H7 (cell line): ENCODE data around the gene GSS. TPM values are rescaled to one million over a fixed set of nuclear protein-coding genes. Genes with fewer than 3 reads are reported as not detected.

Experiments used
- DNase-seq: peaks from one replicate; pipeline ENCODE4 v3.0.0; 2012
- H3K27me3 ChIP-seq: 2 replicates; pipeline ENCODE4 v1.6.0; 2011; ENCODE audit warnings: mild to moderate bottlenecking, low read length; ENCODE audit not compliant: control insufficient read depth, insufficient read depth
- H3K36me3 ChIP-seq: replicated peaks from 2 replicates; pipeline ENCODE4 v1.5.1; 2011; ENCODE audit warnings: low read length; ENCODE audit not compliant: control insufficient read depth, insufficient read depth
- H3K4me3 ChIP-seq: 2 replicates; pipeline ENCODE4 v1.5.1; 2011; ENCODE audit warnings: low read depth, mild to moderate bottlenecking, control low read depth, low read length, moderate library complexity; ENCODE audit not compliant: insufficient read depth
- total RNA-seq: library from RNA; depleted of rRNA; stranded (reverse); fragments of >200 nt; shearing (Covaris generic); gene quantifications from 2 replicates; pipeline ENCODE4 v1.2.3, GENCODE V29; 2014; rRNA removed

GSS gene
- total RNA-seq: 72.2 and 75.2 TPM in 2 replicates

- H3K36me3 ChIP-seq: no peaks in the 10 kb centered on the region
- no peaks in the 10 kb centered on the region for H3K27me3 ChIP-seq
- peak within 1 kb of the TSS; percentile 77 for H3K4me3 ChIP-seq
- DNase-seq: peak; percentile 98
These were observed at the start of gene GSS, which contains the start of gene MYH7B for GRCh38 chr20:34955231-34956040. GSS (minus strand) TSS chr20:34955806; CDS start chr20:34951852, 3,954 bp downstream. MYH7B (plus strand) TSS chr20:34955868; CDS start chr20:34978006, 22,138 bp downstream.

GRCh38 chr20:35004749-35005462, 49.3 kb upstream of the GSS start:
- Histone ChIP-seq H3K4me3 (no peak overlapping the region), H3K36me3 (peaks cover 76% of the 10 kb centered on the region), H3K27me3 (no peaks in the 10 kb centered on the region)
- DNase-seq: peak; percentile 32

- peak; percentile 45 for DNase-seq
- H3K27me3 ChIP-seq: no peaks in the 10 kb centered on the region
- peaks cover 72% of the 10 kb centered on the region for H3K36me3 ChIP-seq
- H3K4me3 ChIP-seq: no peak overlapping the region
These were observed 48.6 kb upstream of the GSS start for GRCh38 chr20:35004051-35004725.

GRCh38 chr20:35003211-35004031, 47.8 kb upstream of the GSS start:
- Histone ChIP-seq H3K27me3 (no peaks in the 10 kb centered on the region), H3K36me3 (peaks cover 68% of the 10 kb centered on the region), H3K4me3 (no peak overlapping the region)
- peak; percentile 45 for DNase-seq

- H3K4me3 ChIP-seq: no peak overlapping the region
- H3K36me3 ChIP-seq: peaks cover 60% of the 10 kb centered on the region
- peak; percentile 51 for DNase-seq
- H3K27me3 ChIP-seq: no peaks in the 10 kb centered on the region
These were observed 47.0 kb upstream of the GSS start for GRCh38 chr20:35002426-35003210.

GRCh38 chr20:35001596-35002362, 46.2 kb upstream of the GSS start:
- Histone ChIP-seq H3K27me3 (no peaks in the 10 kb centered on the region), H3K36me3 (peaks cover 55% of the 10 kb centered on the region), H3K4me3 (no peak overlapping the region)
- DNase-seq: peak; percentile 88

- Histone ChIP-seq H3K36me3 (peaks cover 48% of the 10 kb centered on the region), H3K4me3 (no peak overlapping the region), H3K27me3 (no peaks in the 10 kb centered on the region)
- peak; percentile 45 for DNase-seq
These were observed 45.5 kb upstream of the GSS start for GRCh38 chr20:35000922-35001595.

- H3K36me3 ChIP-seq: peaks cover 47% of the 10 kb centered on the region
These were observed 44.8 kb upstream of the GSS start for GRCh38 chr20:35000311-35000921.

GRCh38 chr20:34999782-35000181, 44.2 kb upstream of the GSS start:
- Histone ChIP-seq H3K4me3 (no peak overlapping the region), H3K27me3 (no peaks in the 10 kb centered on the region), H3K36me3 (peaks cover 41% of the 10 kb centered on the region)
- DNase-seq: no peak

More at GRCh38 chr20:35000311-35000921, 44.8 kb upstream of the GSS start:
- DNase-seq: peak; percentile 44
- no peak overlapping the region for H3K4me3 ChIP-seq
- no peaks in the 10 kb centered on the region for H3K27me3 ChIP-seq

GRCh38 chr20:34999021-34999451, 43.4 kb upstream of the GSS start:
- Histone ChIP-seq H3K4me3 (no peak overlapping the region), H3K36me3 (peaks cover 34% of the 10 kb centered on the region), H3K27me3 (no peaks in the 10 kb centered on the region)
- peak; percentile 32 for DNase-seq

GRCh38 chr20:34998331-34998950, 42.8 kb upstream of the GSS start:
- no peaks in the 10 kb centered on the region for H3K27me3 ChIP-seq
- peak; percentile 86 for DNase-seq
- no peak overlapping the region for H3K4me3 ChIP-seq
- H3K36me3 ChIP-seq: peaks cover 29% of the 10 kb centered on the region

GRCh38 chr20:34997774-34998173, 42.2 kb upstream of the GSS start:
- Histone ChIP-seq H3K36me3 (peaks cover 23% of the 10 kb centered on the region), H3K4me3 (no peak overlapping the region), H3K27me3 (no peaks in the 10 kb centered on the region)
- peak; percentile 31 for DNase-seq
